SK-N-SH (cell line): ENCODE data around the gene SRP14.

Source experiments
- CHD2 ChIP-seq: fragments of 150-350 bp; IDR thresholded peaks from 2 replicates; pipeline ENCODE4 v1.6.1; 2018; ENCODE audit warnings: low read length; ENCODE audit not compliant: partially characterized antibody
- EP300 ChIP-seq, 2 experiments: IDR thresholded peaks; 2 replicates each; pipeline versions ENCODE4 v1.4.0 to v1.6.1; 2012; ENCODE audit warnings: borderline replicate concordance in 1 of 2, low read depth in 1 of 2, low read length in 1 of 2
- GABPA ChIP-seq: IDR thresholded peaks from 2 replicates; pipeline ENCODE4 v1.4.0; 2012; ENCODE audit warnings: low read depth, mild to moderate bottlenecking
- MEF2A ChIP-seq: IDR thresholded peaks from 2 replicates; pipeline ENCODE4 v1.4.0; 2012; ENCODE audit warnings: low read depth, borderline replicate concordance
- MXI1 ChIP-seq: IDR thresholded peaks from 2 replicates; pipeline ENCODE4 v1.6.1; 2012; ENCODE audit warnings: mild to moderate bottlenecking, low read depth, low read length, improper control_type of control experiment
- SIN3A ChIP-seq: IDR thresholded peaks from 2 replicates; pipeline ENCODE4 v1.6.1; 2012; ENCODE audit warnings: low read depth, mild to moderate bottlenecking, low read length, moderate library complexity, borderline replicate concordance
- TF ChIP-seq, protein P1 (sequence below): fragments of 200-600 bp; sonication (generic); IDR thresholded peaks from 2 replicates; pipeline ENCODE4 v1.6.1; 2017; ENCODE audit warnings: antibody characterized with exemption, mild to moderate bottlenecking, moderate library complexity
- TF ChIP-seq, protein P2 (sequence below): IDR thresholded peaks from 2 replicates; pipeline ENCODE4 v1.6.1; 2012; ENCODE audit warnings: mild to moderate bottlenecking, low read depth, low read length, moderate library complexity

DNA sequence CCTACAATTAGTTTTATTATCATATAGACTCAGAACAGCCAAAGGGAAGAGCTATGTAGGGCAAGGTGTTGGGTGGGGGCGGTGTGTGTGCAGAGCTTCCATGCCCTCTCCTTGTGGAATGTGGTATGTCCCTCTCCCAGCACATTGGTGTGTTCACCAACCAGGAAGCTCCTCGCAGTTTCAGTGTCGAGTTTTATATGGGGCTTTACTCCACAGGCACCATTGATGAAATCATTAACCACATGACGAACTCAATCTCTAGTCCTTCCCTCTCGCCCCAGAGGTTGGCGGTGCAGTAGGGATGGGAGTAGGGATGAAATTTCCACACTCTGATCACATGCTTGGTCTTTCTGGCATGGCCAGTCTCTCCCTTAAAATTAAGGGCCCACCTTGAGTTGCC is 13.6 kb upstream of the SRP14 start:
- TF ChIP-seq GABPA (no peak), EP300 (IDR thresholded peaks at IDR 0.05; ENCODE audit: borderline replicate concordance in 1 of 2, low read depth in 1 of 2, low read length in 1 of 2) (no peak), CHD2 (no peak), MXI1 (no peak), SIN3A (no peak), MEF2A (no peak)
- TF ChIP-seq, protein P1, sequence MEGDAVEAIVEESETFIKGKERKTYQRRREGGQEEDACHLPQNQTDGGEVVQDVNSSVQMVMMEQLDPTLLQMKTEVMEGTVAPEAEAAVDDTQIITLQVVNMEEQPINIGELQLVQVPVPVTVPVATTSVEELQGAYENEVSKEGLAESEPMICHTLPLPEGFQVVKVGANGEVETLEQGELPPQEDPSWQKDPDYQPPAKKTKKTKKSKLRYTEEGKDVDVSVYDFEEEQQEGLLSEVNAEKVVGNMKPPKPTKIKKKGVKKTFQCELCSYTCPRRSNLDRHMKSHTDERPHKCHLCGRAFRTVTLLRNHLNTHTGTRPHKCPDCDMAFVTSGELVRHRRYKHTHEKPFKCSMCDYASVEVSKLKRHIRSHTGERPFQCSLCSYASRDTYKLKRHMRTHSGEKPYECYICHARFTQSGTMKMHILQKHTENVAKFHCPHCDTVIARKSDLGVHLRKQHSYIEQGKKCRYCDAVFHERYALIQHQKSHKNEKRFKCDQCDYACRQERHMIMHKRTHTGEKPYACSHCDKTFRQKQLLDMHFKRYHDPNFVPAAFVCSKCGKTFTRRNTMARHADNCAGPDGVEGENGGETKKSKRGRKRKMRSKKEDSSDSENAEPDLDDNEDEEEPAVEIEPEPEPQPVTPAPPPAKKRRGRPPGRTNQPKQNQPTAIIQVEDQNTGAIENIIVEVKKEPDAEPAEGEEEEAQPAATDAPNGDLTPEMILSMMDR, result no peak
- TF ChIP-seq, protein P2, sequence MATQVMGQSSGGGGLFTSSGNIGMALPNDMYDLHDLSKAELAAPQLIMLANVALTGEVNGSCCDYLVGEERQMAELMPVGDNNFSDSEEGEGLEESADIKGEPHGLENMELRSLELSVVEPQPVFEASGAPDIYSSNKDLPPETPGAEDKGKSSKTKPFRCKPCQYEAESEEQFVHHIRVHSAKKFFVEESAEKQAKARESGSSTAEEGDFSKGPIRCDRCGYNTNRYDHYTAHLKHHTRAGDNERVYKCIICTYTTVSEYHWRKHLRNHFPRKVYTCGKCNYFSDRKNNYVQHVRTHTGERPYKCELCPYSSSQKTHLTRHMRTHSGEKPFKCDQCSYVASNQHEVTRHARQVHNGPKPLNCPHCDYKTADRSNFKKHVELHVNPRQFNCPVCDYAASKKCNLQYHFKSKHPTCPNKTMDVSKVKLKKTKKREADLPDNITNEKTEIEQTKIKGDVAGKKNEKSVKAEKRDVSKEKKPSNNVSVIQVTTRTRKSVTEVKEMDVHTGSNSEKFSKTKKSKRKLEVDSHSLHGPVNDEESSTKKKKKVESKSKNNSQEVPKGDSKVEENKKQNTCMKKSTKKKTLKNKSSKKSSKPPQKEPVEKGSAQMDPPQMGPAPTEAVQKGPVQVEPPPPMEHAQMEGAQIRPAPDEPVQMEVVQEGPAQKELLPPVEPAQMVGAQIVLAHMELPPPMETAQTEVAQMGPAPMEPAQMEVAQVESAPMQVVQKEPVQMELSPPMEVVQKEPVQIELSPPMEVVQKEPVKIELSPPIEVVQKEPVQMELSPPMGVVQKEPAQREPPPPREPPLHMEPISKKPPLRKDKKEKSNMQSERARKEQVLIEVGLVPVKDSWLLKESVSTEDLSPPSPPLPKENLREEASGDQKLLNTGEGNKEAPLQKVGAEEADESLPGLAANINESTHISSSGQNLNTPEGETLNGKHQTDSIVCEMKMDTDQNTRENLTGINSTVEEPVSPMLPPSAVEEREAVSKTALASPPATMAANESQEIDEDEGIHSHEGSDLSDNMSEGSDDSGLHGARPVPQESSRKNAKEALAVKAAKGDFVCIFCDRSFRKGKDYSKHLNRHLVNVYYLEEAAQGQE, result no peak
